GM12865 (cell line): ENCODE measurements around the gene CCND3.

Experiments used
- DNase-seq: peaks from one replicate; pipeline ENCODE4 v3.0.0; 2010; ENCODE audit warnings: low read depth
- H3K4me3 ChIP-seq: 2 replicates; pipeline ENCODE4 v1.5.1; 2011; ENCODE audit warnings: mild to moderate bottlenecking, low read depth, low read length, control low read depth
- CTCF ChIP-seq: IDR thresholded peaks from 2 replicates; pipeline ENCODE4 v1.5.1; 2011; ENCODE audit warnings: low read length, control low read depth, low read depth, inconsistent platforms; ENCODE audit not compliant: insufficient read depth; ENCODE audit errors: missing control alignments

CCND3 gene

GRCh38 chr6:41964201-41964887, 22.7 kb upstream of the CCND3 start:
- peak; percentile 3 for DNase-seq
- TF ChIP-seq CTCF: no peak
- no peak overlapping the region for H3K4me3 ChIP-seq

GRCh38 chr6:41963371-41963770, 21.8 kb upstream of the CCND3 start:
- TF ChIP-seq CTCF: no peak
- no peak for DNase-seq
- no peak overlapping the region for H3K4me3 ChIP-seq

DNA sequence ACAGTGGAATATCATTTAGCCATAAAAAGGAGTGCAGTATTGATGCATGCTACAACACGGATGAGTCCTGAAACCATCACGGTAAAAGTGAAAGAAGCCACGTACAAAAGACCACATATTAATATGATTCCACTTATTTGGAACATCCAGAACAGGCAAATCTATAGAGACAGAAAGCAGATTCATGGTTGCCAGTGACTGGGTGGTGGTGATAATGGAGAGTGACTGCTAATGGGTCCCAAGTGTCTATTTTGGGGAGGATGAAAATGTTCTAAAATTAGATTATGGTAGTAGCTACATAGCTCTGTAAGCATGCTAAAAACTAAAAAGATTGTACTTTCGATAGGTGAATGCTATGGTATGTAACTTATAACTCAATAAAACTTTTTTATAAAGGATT, 18.4 kb upstream of the CCND3 start:
- DNase-seq: no peak
- H3K4me3 ChIP-seq: no peak overlapping the region
- no peak for TF ChIP-seq CTCF

DNA sequence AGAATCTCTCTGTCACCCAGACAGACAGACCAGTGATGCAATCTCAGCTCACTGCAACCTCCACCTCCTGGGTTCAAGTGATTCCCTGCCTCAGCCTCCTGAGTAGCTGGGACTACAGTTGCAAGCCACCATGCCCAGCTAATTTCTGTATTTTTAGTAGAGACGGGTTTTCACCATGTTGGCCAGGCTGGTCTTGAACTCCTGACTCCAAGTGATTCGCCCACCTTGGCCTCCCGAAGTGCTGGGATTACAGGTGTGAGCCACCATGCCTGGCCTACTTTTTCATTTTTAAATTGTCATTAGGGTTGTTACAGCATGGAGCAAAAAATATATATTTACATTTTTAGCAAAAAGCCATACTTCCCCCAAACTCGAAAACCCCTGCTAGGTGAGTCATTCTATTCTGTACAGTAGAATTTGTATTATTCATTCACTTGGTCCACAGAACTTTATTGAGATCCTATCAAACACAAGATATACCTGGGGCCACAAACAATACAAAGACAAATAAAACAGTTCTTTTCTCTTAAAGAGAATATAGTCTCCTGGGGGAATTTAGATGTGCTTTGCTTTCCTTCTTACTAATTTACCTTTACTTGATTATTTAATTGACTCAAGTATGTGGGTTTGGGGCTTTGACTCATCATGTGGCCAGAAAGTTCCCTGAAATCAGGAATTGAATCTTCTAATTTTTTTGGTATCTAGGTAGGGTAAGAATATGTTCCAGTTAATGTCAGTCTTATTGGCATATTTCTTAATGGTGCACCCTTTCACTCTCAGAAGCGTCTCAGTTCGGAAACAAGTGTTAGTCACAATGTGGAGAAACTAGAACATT, 16.6 kb upstream of the CCND3 start:
- TF ChIP-seq CTCF: no peak
- no peak for DNase-seq

DNA sequence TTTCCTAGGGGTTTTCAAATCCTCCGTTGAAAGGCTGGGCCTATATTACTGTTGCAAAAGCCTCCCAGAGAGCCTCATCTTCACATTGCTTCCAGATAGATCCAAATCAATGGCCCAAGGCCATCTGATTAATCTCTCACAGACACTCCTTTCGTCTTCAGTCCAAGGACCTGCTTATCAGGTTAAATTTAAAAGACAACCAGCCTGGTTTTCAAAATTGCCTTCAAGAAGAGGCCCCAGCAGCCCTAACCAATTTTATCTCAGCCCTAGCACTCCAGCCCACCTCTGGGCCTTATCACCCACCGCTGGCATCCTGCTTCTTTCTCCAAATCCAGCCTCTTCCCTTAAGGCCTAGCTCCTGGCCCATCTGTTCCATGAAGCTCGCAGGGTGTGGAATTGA, 15.5 kb upstream of the CCND3 start:
- DNase-seq: no peak
- TF ChIP-seq CTCF: no peak
- H3K4me3 ChIP-seq: no peak overlapping the region

More for the DNA sequence above, 16.6 kb upstream of the CCND3 start:
- H3K4me3 ChIP-seq: no peak overlapping the region

- no peak for TF ChIP-seq CTCF
- DNase-seq: no peak
- no peak overlapping the region for H3K4me3 ChIP-seq
Measured at GRCh38 chr6:41955412-41955811, 13.8 kb upstream of the CCND3 start.

- no peak overlapping the region for H3K4me3 ChIP-seq
- no peak for TF ChIP-seq CTCF
- DNase-seq: no peak
Measured at GRCh38 chr6:41954668-41955067, 13.1 kb upstream of the CCND3 start.
